SK-N-SH (cell line): Measurements from ENCODE around the gene HMOX2. TPM values are rescaled to one million over a fixed set of nuclear protein-coding genes. Genes with fewer than 3 reads are reported as not detected.
A peak's percentile ranks its signal among the peaks of the same experiment; 100 is the strongest.

Source experiments
- CTCF ChIA-PET: fragments of 300-600, 350-600 bp; formaldehyde crosslinking; extraction: SDS; loops from one replicate; lab custom pipeline; 2021; lab: Yijun Ruan, JAX
- POLR2A ChIA-PET: fragments of 350-600 bp; sonication (Branson Sonifier 250); formaldehyde crosslinking; extraction: SDS; loops from one replicate; lab custom pipeline; 2020; ENCODE audit warnings: antibody characterized with exemption, inconsistent platforms; lab: Yijun Ruan, JAX
- DNase-seq: peaks from one replicate; pipeline ENCODE4 v3.0.0; 2012
- H2AFZ ChIP-seq: fragments of 200-600 bp; sonication (generic); 2 replicates; pipeline ENCODE4 v1.8.1; 2016; ENCODE audit warnings: antibody characterized with exemption, mild to moderate bottlenecking, low read depth
- H3F3A ChIP-seq: fragments of 200-600 bp; sonication (generic); replicated peaks from 2 replicates; pipeline ENCODE3; 2016; ENCODE audit warnings: antibody characterized with exemption, mild to moderate bottlenecking; ENCODE audit not compliant: insufficient read depth
- H3K27ac ChIP-seq, 2 experiments: fragments of 200-500 bp in 1 of 2; fragments of 200-600 bp in 1 of 2; sonication (Bioruptor generic) in 1 of 2; sonication (generic), shearing (Covaris generic) in 1 of 2; 2 replicates each; pipeline versions ENCODE4 v1.5.1 to v1.6.1; 2014 to 2016; ENCODE audit warnings: low read depth in 2 of 2, inconsistent platforms in 1 of 2, low read length in 1 of 2, mild to moderate bottlenecking in 1 of 2, mixed read lengths in 1 of 2
- H3K27me3 ChIP-seq: fragments of 200-600 bp; sonication (generic), shearing (Covaris generic); 2 replicates; pipeline ENCODE4 v1.6.1; 2016; ENCODE audit warnings: mixed run types; ENCODE audit not compliant: insufficient read depth
- H3K36me3 ChIP-seq, 2 experiments: fragments of 200-500 bp in 1 of 2; fragments of 200-600 bp in 1 of 2; sonication (Bioruptor generic) in 1 of 2; sonication (generic) in 1 of 2; replicated peaks in 1 of 2; 2 replicates each; pipeline versions ENCODE3 to v1.5.1; 2014 to 2016; ENCODE audit warnings: low read length in 1 of 2, mild to moderate bottlenecking in 1 of 2; ENCODE audit not compliant: insufficient read depth in 2 of 2, control insufficient read depth in 1 of 2
- H3K4me1 ChIP-seq, 2 experiments: fragments of 200-500 bp in 1 of 2; fragments of 200-600 bp in 1 of 2; sonication (Bioruptor generic) in 1 of 2; sonication (generic), shearing (Covaris generic) in 1 of 2; 2 replicates each; pipeline versions ENCODE4 v1.5.1 to v1.6.1; 2014 to 2016; ENCODE audit warnings: low read depth in 1 of 2, low read length in 1 of 2, mixed run types in 1 of 2; ENCODE audit not compliant: insufficient read depth in 2 of 2, control insufficient read depth in 1 of 2
- H3K4me2 ChIP-seq: fragments of 200-600 bp; sonication (generic), shearing (Covaris generic); 2 replicates; pipeline ENCODE4 v1.6.1; 2017; ENCODE audit warnings: mixed run types
- H3K4me3 ChIP-seq, 2 experiments: fragments of 200-500 bp in 1 of 2; fragments of 200-600 bp in 1 of 2; sonication (Bioruptor generic) in 1 of 2; sonication (generic), shearing (Covaris generic) in 1 of 2; 2 replicates each; pipeline versions ENCODE4 v1.5.1 to v1.8.1; 2014 to 2016; ENCODE audit warnings: low read depth in 2 of 2, inconsistent platforms in 1 of 2, low read length in 1 of 2, mild to moderate bottlenecking in 1 of 2, mixed read lengths in 1 of 2, moderate library complexity in 1 of 2
- H3K79me2 ChIP-seq: fragments of 200-600 bp; sonication (generic); 2 replicates; pipeline ENCODE4 v1.8.1; 2017; ENCODE audit warnings: mild to moderate bottlenecking; ENCODE audit not compliant: insufficient read depth
- H3K9ac ChIP-seq: fragments of 200-600 bp; sonication (generic); 2 replicates; pipeline ENCODE4 v1.6.1; 2017; ENCODE audit warnings: mixed run types
- H3K9me2 ChIP-seq: fragments of 200-600 bp; sonication (generic); 2 replicates; pipeline ENCODE4 v1.6.1; 2017; ENCODE audit warnings: mixed run types
- H3K9me3 ChIP-seq: fragments of 200-600 bp; sonication (generic); 2 replicates; pipeline ENCODE4 v1.6.1; 2017; ENCODE audit warnings: mixed run types, mild to moderate bottlenecking, moderate library complexity
- H4K20me1 ChIP-seq: fragments of 200-600 bp; sonication (generic); 2 replicates; pipeline ENCODE4 v1.6.1; 2017; ENCODE audit warnings: mild to moderate bottlenecking, mixed run types; ENCODE audit not compliant: insufficient read depth
- FOXM1 ChIP-seq: IDR thresholded peaks from 2 replicates; pipeline ENCODE4 v1.4.0; 2012; ENCODE audit warnings: low read depth, mild to moderate bottlenecking
- NRF1 ChIP-seq: IDR thresholded peaks from 2 replicates; pipeline ENCODE4 v1.6.1; 2012; ENCODE audit warnings: low read depth, mild to moderate bottlenecking, low read length
- RXRA ChIP-seq: IDR thresholded peaks from 2 replicates; pipeline ENCODE4 v1.4.0; 2012; ENCODE audit warnings: low read depth, mild to moderate bottlenecking, borderline replicate concordance
- SIN3A ChIP-seq: IDR thresholded peaks from 2 replicates; pipeline ENCODE4 v1.6.1; 2012; ENCODE audit warnings: low read depth, mild to moderate bottlenecking, low read length, moderate library complexity, borderline replicate concordance
- TAF1 ChIP-seq: IDR thresholded peaks from 2 replicates; pipeline ENCODE4 v1.6.1; 2012; ENCODE audit warnings: low read depth, mild to moderate bottlenecking, low read length, moderate library complexity, borderline replicate concordance
- TCF12 ChIP-seq: IDR thresholded peaks from 2 replicates; pipeline ENCODE4 v1.4.0; 2012
- WGBS: methylation state at CpG from one replicate; pipeline ENCODE4 v1.1.6; 2017; ENCODE audit warnings: low lambda C conversion rate; 5-methylcytosine and 5-hydroxymethylcytosine counted together
- polyA plus RNA-seq, 3 experiments: library from polyadenylated mRNA; depleted of rRNA; stranded (reverse); fragments of >200 nt; gene quantifications; 2 replicates each; pipeline ENCODE4 v1.2.3, GENCODE V29; 2012
- TF ChIP-seq, protein P1 (sequence below): IDR thresholded peaks from 2 replicates; pipeline ENCODE4 v1.4.0; 2012; ENCODE audit warnings: low read depth, borderline replicate concordance
- TF ChIP-seq, protein P2 (sequence below): IDR thresholded peaks from 2 replicates; pipeline ENCODE4; 2012

Gene HMOX2
- polyA plus RNA-seq, 1 of the 3 experiments (the other 2 are of a cell fraction) = 65.1 TPM

DNA sequence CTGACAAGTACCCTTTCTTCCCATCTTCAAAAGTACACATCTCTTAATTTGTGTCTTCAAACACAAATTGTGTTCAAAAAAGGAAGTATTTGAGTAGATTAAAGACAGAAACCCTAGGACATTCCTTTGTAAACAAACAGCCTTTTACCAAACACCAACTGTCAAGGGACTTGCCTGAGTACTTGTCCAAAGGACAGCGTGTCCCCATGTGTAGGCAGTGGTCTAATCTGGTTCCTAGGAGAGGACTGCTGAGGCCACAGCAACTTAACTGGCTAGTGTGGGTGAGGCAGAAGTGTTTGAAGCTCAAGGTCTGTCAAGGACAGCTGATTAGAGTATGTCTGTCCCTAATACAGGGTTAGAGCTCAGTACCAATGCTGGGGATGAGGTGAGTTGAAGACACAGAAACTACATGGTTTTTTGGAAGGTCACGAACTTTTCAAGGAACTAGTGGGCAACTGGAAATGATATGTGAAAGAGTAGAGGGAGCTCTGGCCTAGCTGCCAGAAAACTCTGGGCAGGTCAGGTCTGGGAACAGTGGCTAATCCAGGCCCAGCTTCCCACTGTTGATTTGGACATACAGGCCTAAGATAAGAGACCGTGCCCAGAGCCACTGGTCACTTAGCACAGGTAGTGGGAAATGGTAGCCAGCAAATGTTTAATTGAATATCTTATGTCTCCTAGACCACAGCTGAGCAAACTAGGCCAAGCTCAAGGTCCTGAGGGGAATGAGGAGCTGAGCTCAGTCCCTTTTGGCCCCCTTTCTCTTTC is 10.1 kb downstream of the HMOX2 start:
- Histone ChIP-seq H3K4me3 (no peak overlapping the region), H3K36me3 (peaks cover 4 to 7% of the 10 kb centered on the region in 2 experiments), H3K4me1 (peaks cover 0 to 24% of the 10 kb centered on the region in 2 experiments; a peak in 2 of 4 replicates), H2AFZ (no peak overlapping the region), H3F3A (peaks cover 34% of the 10 kb centered on the region), H3K27ac (no peak overlapping the region), H3K27me3 (no peaks in the 10 kb centered on the region), H3K79me2 (peaks cover 73% of the 10 kb centered on the region), H3K9me3 (no peaks in the 10 kb centered on the region), H3K9ac (no peak overlapping the region), H4K20me1 (no peaks in the 10 kb centered on the region; the same call in 1 of the 2 replicates), H3K9me2 (no peaks in the 10 kb centered on the region), H3K4me2 (no peak overlapping the region)
- WGBS = 100% methylated on average over 3 of the region's 3 CpGs
- CTCF ChIA-PET = interaction anchor here (1.2 to 4.2 kb wide), 4 partner anchors 10 to 32 kb away, joined by 3 to 22 read pairs (median 6); partner anchors contain the start of gene HMOX2
- DNase-seq = no peak
- TF ChIP-seq SIN3A (no peak), NRF1 (no peak), TCF12 (no peak), RXRA (no peak), TAF1 (no peak)
- TF ChIP-seq, protein P1, sequence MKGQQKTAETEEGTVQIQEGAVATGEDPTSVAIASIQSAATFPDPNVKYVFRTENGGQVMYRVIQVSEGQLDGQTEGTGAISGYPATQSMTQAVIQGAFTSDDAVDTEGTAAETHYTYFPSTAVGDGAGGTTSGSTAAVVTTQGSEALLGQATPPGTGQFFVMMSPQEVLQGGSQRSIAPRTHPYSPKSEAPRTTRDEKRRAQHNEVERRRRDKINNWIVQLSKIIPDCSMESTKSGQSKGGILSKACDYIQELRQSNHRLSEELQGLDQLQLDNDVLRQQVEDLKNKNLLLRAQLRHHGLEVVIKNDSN = no peak
- TF ChIP-seq, protein P2, sequence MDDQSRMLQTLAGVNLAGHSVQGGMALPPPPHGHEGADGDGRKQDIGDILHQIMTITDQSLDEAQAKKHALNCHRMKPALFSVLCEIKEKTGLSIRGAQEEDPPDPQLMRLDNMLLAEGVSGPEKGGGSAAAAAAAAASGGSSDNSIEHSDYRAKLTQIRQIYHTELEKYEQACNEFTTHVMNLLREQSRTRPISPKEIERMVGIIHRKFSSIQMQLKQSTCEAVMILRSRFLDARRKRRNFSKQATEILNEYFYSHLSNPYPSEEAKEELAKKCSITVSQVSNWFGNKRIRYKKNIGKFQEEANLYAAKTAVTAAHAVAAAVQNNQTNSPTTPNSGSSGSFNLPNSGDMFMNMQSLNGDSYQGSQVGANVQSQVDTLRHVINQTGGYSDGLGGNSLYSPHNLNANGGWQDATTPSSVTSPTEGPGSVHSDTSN = no peak
- POLR2A ChIA-PET = interaction anchor here (0.7 kb wide), 1 partner anchor 10 kb away, joined by 3 read pairs; the partner anchor contains the start of gene HMOX2

DNA sequence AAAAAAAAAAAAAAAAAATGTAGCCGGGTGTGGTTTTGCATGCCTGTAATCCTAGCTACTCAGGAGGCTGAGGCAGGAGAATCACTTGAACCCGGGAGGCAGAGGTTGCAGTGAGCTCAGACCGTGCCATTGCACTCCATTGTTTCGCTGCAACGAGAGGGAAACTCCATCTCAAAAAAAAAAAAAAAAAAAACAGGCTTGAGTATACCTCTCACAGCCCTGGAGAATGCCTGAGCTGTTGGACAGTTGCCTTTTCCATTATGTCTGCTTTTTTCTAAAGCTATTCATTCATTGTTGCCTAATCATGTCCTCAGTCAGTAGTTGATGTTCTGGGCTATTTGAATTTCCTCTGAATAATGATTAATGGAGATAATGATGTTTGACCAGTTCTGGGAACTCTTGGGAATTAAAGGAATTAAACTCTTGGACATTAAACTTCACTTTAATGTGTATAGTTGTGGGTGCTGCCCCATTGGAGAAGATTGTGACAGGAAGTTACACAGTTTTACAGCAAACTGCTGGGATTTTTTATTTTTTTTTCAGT is 11.8 kb downstream of the HMOX2 start:
- ChIA-PET CTCF (interaction anchor here (0.9 to 4.2 kb wide), 2 partner anchors 10 to 18 kb away, joined by 5 to 22 read pairs; no protein-coding TSS in a partner anchor), POLR2A (no interaction called here)
- H3F3A ChIP-seq = peaks cover 34% of the 10 kb centered on the region
- no peak overlapping the region for H2AFZ ChIP-seq
- H3K27me3 ChIP-seq = no peaks in the 10 kb centered on the region
- 82% methylated on average over 5 of the region's 5 CpGs for WGBS
- H3K4me2 ChIP-seq = no peak overlapping the region
- no peak overlapping the region for H3K4me3 ChIP-seq
- no peaks in the 10 kb centered on the region for H4K20me1 ChIP-seq
- peaks cover 4 to 7% of the 10 kb centered on the region in 2 experiments for H3K36me3 ChIP-seq
- H3K4me1 ChIP-seq = peaks cover 0 to 24% of the 10 kb centered on the region in 2 experiments; a peak in 2 of 4 replicates
- peaks cover 73% of the 10 kb centered on the region for H3K79me2 ChIP-seq
- peak overlapping the region; percentile 8; the same call in 1 of the 2 replicates for H3K9ac ChIP-seq
- H3K27ac ChIP-seq = peak overlapping the region in 1 of 2 experiments; percentile 79; a peak in 2 of 4 replicates
- H3K9me2 ChIP-seq = no peaks in the 10 kb centered on the region
- DNase-seq = no peak
- no peak for TF ChIP-seq FOXM1
- no peaks in the 10 kb centered on the region for H3K9me3 ChIP-seq
